GM10248 (cell line): Measurements from ENCODE around the gene PTPRN2.
"Not testable (repeated sequence)": the region's sequence is repeated elsewhere in the genome, so short reads cannot be mapped to it uniquely, and the experiment has no call there.

ENCODE experiments used
- CTCF ChIA-PET: fragments of 300-600 bp; sonication (Branson Sonifier 250); formaldehyde crosslinking; extraction: SDS; loops from one replicate; lab custom pipeline; 2021; ENCODE audit warnings: antibody characterized with exemption; lab: Yijun Ruan, JAX
- POLR2A ChIA-PET: fragments of 350-650 bp; sonication (Branson Sonifier 250); formaldehyde crosslinking; extraction: SDS; loops from one replicate; lab custom pipeline; 2020; ENCODE audit warnings: antibody characterized with exemption; lab: Yijun Ruan, JAX
- DNase-seq: peaks from one replicate; pipeline ENCODE4 v3.0.0; 2012; ENCODE audit errors: extremely low spot score
- CTCF ChIP-seq: IDR thresholded peaks from 2 replicates; pipeline ENCODE4 v1.5.1; 2012; ENCODE audit warnings: mild to moderate bottlenecking, low read depth; ENCODE audit errors: extremely low read depth, missing control alignments, control extremely low read depth

PTPRN2 gene

GRCh38 chr7:158587162-158588084 lies at the start of gene PTPRN2:
TSS of gene PTPRN2 (minus strand) at chr7:158587823.
- TF ChIP-seq CTCF: no peak
- POLR2A ChIA-PET: no interaction called here
- CTCF ChIA-PET: no interaction called here
- DNase-seq: peak; percentile 85

DNA sequence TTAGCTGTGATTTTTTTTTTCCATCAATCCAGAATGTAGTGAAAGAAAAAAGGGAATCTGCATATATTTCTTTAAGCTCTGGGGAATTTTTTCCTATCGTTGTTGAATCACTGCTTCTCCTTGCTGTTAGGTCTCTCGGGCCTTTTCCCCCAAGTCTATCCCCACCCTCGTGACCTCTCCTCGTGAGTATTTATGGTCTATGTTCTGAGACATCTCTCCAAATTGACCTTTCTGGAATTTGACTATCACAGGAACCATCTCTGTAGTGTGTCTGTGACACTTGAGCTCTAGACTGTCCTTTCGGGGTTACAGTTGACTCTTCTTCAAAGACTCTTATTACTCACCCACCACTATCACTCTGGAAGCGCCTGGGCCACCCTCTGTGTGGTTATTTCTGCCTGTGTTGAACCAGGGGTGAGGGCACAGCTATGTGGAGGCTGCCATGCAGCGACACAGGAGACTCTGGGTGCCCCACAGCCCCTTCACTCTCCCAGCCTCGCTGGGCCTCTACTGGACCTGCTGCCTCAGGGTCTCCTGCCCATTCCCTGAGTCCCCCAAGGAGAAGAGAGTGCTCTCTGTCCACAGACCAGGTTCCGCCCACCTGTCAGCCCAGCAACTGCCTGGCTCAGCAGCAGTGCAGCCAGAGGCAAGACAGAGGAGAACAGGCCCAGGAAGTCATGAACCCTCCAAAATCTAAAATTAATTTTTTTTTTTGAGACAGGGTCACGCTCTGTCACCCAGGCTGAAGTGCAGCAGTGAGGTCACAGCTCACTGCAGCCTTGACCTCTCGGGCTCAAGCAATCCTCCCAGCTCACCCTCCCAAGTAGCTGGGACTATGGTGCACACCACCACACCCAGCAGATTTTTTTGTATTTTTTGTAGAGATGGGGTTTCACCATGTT lies 45.7 kb upstream of the PTPRN2 start:
- CTCF ChIA-PET: interaction anchor here (1.3 to 2.1 kb wide), 4 partner anchors 9 to 46 kb away, joined by 3 to 13 read pairs (median 5); no protein-coding TSS in a partner anchor
- no peak for TF ChIP-seq CTCF
- DNase-seq: peak; percentile 27
- POLR2A ChIA-PET: no interaction called here

DNA sequence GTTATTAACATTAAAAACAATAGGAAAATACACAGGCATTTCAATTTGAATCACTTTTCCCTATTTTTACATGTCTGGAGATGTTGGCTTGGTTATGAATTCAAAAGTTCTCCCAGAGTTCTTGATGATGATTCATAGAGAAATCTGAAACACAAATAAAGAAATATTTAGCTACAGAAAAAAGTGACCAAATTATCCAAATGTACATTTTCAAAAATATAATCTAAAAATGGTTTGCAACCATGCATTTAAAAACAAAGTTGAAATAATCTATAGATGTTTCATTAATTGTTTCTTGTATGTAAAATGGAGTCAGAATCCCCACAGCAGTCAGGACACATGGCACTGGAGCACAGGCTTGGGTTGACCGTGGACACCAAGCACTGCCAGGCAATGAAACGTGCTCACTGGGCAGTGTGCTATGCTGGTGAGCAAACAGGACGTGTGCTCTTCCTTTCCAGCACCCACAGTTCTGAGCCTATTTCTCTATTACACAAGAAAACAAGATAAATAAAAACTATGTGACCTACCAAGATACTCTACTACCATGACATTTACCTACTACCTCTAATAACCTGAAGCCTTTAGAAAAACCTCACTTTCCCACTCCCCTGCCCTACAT lies 44.1 kb upstream of the PTPRN2 start:
- no peak for TF ChIP-seq CTCF
- no peak for DNase-seq
- ChIA-PET POLR2A (no interaction called here), CTCF (interaction anchor here (2.1 kb wide), 1 partner anchor 15 kb away, joined by 13 read pairs; no protein-coding TSS in a partner anchor)

- DNase-seq, POLR2A ChIA-PET: not testable (repeated sequence)
- CTCF ChIA-PET: interaction anchor here (1.2 to 2.8 kb wide), 4 partner anchors 10 to 23 kb away, joined by 3 to 8 read pairs (median 4); no protein-coding TSS in a partner anchor
Measured at GRCh38 chr7:158626289-158626688, 38.7 kb upstream of the PTPRN2 start.

DNA sequence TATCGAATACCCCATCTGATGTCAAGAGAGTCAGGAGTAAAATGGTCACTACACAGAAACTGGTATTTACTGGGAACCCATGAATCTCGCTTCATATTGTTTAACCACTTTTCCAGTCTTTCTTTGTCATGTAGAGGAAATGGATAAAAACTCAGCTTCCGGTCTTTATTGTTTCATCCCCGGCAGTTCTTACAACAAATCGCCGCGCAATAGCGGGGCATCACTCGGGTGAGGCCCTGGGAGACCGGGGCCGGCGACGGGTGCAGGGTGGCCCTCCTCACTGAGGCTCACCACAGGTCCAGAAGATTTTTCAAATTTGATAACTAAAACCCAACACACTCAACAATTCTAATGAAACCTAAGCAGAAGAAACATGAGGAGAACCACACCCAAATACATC lies 35.6 kb upstream of the PTPRN2 start:
- TF ChIP-seq CTCF: no peak
- ChIA-PET CTCF (no interaction called here), POLR2A (no interaction called here)
- no peak for DNase-seq

DNA sequence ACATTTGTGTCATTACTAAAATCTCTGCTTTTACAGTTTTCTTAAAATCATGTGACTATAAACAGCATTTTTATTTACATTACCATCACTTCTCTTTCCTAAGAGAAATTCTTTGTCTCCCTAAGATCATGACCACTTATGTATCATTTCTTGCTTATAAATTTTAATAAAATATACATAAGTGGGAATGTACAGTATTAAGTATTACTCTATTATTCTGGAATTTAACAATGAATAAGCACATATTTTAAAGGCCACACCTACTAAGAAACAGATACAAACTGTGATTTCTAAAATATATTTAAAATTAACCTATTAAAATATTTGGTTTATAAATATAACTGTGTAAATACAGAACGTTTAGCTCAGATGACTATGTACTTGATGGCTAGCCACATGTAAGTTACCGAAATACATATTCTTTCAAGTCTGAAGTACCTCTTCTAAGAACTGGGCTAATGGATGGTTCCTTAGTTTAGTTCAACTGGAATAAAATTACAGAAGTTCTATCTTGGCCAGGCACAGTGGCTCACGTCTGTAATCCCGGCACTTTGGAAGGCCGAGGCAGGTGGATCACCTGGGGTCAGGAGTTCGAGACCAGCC lies 33.3 kb upstream of the PTPRN2 start:
- DNase-seq: no peak
- ChIA-PET POLR2A (no interaction called here), CTCF (no interaction called here)
- TF ChIP-seq CTCF: no peak
